OCI-LY7 (cell line): ENCODE measurements around the gene LIN37. TPM values are rescaled to one million over a fixed set of nuclear protein-coding genes. Genes with fewer than 3 reads are reported as not detected.

Experiments used
- BruUV-seq: library from RNA; stranded (reverse); fragments of 400-500 nt; replicated peaks from 2 replicates; lab custom pipeline; 2021; lab: Mats Ljungman, UMichigan
- CTCF ChIA-PET: fragments of 300-600 bp; sonication (Branson Sonifier 250); formaldehyde crosslinking; loops from one replicate; lab custom pipeline; 2022; ENCODE audit warnings: antibody characterized with exemption; ENCODE audit not compliant: unreplicated experiment; lab: Charles Lee
- POLR2A ChIA-PET: fragments of 300-600 bp; sonication (Branson Sonifier 250); formaldehyde crosslinking; loops from one replicate; lab custom pipeline; 2022; ENCODE audit warnings: antibody characterized with exemption; lab: Charles Lee
- DNase-seq: peaks from one replicate; pipeline ENCODE4 v3.0.0-alpha.2; 2015; ENCODE audit warnings: low spot score
- H2AFZ ChIP-seq: fragments of 200-600 bp; sonication (generic), shearing (Covaris generic); 2 replicates; pipeline ENCODE4 v1.6.1; 2014; ENCODE audit warnings: mild to moderate bottlenecking, antibody characterized with exemption, low read length, moderate library complexity
- H3K27ac ChIP-seq: fragments of 200-600 bp; sonication (generic); 2 replicates; pipeline ENCODE4 v1.5.1; 2014; ENCODE audit warnings: mixed run types, low read depth, mild to moderate bottlenecking, moderate library complexity, low read length, inconsistent platforms; ENCODE audit not compliant: poor library complexity, severe bottlenecking
- H3K36me3 ChIP-seq: fragments of 200-600 bp; sonication (generic); 2 replicates; pipeline ENCODE4 v1.6.1; 2014; ENCODE audit warnings: mild to moderate bottlenecking, antibody characterized with exemption, low read length, moderate library complexity, mixed read lengths; ENCODE audit not compliant: insufficient read depth
- H3K4me1 ChIP-seq: fragments of 200-600 bp; sonication (generic); 2 replicates; pipeline ENCODE4 v1.5.1; 2014; ENCODE audit warnings: mild to moderate bottlenecking, low read length; ENCODE audit not compliant: insufficient read depth, poor library complexity, severe bottlenecking
- H3K4me2 ChIP-seq: fragments of 200-600 bp; sonication (generic); 2 replicates; pipeline ENCODE4 v1.6.1; 2014; ENCODE audit warnings: mild to moderate bottlenecking, low read length
- H3K4me3 ChIP-seq: fragments of 200-600 bp; sonication (generic); 2 replicates; pipeline ENCODE4 v1.5.1; 2014; ENCODE audit warnings: mild to moderate bottlenecking, low read depth, low read length; ENCODE audit not compliant: poor library complexity, severe bottlenecking
- H3K79me2 ChIP-seq: fragments of 200-600 bp; sonication (generic); 2 replicates; pipeline ENCODE4 v1.6.1; 2016; ENCODE audit warnings: low read depth, mild to moderate bottlenecking, low read length, moderate library complexity, mixed read lengths; ENCODE audit not compliant: insufficient read depth
- H3K9me2 ChIP-seq: fragments of 200-600 bp; sonication (generic); 2 replicates; pipeline ENCODE4 v1.6.1; 2016; ENCODE audit warnings: mild to moderate bottlenecking, low read length, mixed read lengths; ENCODE audit not compliant: insufficient read depth
- H3K9me3 ChIP-seq: fragments of 200-600 bp; sonication (generic); 2 replicates; pipeline ENCODE4 v1.6.1; 2014; ENCODE audit warnings: mild to moderate bottlenecking, mixed run types, low read length, mixed read lengths
- H4K20me1 ChIP-seq: fragments of 200-600 bp; sonication (generic); 2 replicates; pipeline ENCODE4 v1.6.1; 2014; ENCODE audit warnings: mild to moderate bottlenecking, antibody characterized with exemption, low read length, moderate library complexity, mixed read lengths; ENCODE audit not compliant: insufficient read depth
- EZH2phosphoT487 ChIP-seq: fragments of 200-600 bp; sonication (generic); IDR thresholded peaks from 2 replicates; pipeline ENCODE4 v1.6.1; 2018; ENCODE audit warnings: low read depth, borderline replicate concordance, mild to moderate bottlenecking, mixed run types, antibody characterized with exemption, low read length, moderate library complexity, mixed read lengths
- intact Hi-C: fragments of 100-400 bp; cut with micrococcal nuclease; formaldehyde crosslinking; loops from one replicate; pipeline ENCODE4 v1.10.0; 2022; ENCODE audit not compliant: unreplicated experiment
- total RNA-seq, 2 experiments: library from RNA; depleted of rRNA in 1 of 2; stranded (reverse); fragments of >200 nt in 1 of 2; shearing (Covaris generic) in 1 of 2; gene quantifications; 2 replicates each; pipeline ENCODE4 v1.2.3, GENCODE V29; 2014 to 2022
- TF ChIP-seq, protein P1 (sequence below): fragments of 200-600 bp; sonication (generic); conservative IDR thresholded peaks from 2 replicates; pipeline ENCODE4 v1.5.1; 2014; ENCODE audit warnings: mild to moderate bottlenecking, antibody characterized with exemption, low read length, moderate library complexity, mixed read lengths

LIN37 gene
- total RNA-seq, 2 experiments from 2014 or later: 11.6 to 11.7 TPM

DNA sequence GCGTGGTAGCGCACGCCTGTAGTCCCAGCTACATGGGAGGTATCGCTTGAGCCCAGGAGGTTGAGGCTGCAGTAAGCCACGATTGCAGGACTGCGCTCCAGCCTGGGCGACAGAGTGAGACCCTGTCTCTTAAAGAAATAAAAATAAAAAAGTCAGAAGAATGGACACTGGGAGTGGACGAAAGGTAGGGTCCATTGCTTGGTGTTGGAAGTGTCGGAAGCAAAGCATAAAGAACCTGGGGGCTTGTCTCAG, 26.6 kb downstream of the LIN37 start:
- H3K4me1 ChIP-seq: peaks cover 19% of the 10 kb centered on the region
- H3K9me3 ChIP-seq: no peaks in the 10 kb centered on the region
- TF ChIP-seq, protein P1, sequence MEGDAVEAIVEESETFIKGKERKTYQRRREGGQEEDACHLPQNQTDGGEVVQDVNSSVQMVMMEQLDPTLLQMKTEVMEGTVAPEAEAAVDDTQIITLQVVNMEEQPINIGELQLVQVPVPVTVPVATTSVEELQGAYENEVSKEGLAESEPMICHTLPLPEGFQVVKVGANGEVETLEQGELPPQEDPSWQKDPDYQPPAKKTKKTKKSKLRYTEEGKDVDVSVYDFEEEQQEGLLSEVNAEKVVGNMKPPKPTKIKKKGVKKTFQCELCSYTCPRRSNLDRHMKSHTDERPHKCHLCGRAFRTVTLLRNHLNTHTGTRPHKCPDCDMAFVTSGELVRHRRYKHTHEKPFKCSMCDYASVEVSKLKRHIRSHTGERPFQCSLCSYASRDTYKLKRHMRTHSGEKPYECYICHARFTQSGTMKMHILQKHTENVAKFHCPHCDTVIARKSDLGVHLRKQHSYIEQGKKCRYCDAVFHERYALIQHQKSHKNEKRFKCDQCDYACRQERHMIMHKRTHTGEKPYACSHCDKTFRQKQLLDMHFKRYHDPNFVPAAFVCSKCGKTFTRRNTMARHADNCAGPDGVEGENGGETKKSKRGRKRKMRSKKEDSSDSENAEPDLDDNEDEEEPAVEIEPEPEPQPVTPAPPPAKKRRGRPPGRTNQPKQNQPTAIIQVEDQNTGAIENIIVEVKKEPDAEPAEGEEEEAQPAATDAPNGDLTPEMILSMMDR: no peak
- no peak for TF ChIP-seq EZH2phosphoT487
- peak overlapping the region; percentile 11; the same call in 1 of the 2 replicates for H2AFZ ChIP-seq
- DNase-seq: no peak
- intact Hi-C loops: loop anchor here (1.0 kb wide), 2 partner anchors 27 to 35 kb away; partner anchors contain the start of gene LIN37
- H4K20me1 ChIP-seq: no peaks in the 10 kb centered on the region
- H3K27ac ChIP-seq: no peak overlapping the region
- CTCF ChIA-PET: no interaction called here
- H3K4me3 ChIP-seq: peak overlapping the region; percentile 80
- no TSS peak for BruUV-seq
- H3K36me3 ChIP-seq: no peaks in the 10 kb centered on the region
- H3K4me2 ChIP-seq: peak overlapping the region; percentile 59
- H3K9me2 ChIP-seq: no peaks in the 10 kb centered on the region
- POLR2A ChIA-PET: no interaction called here
- no peaks in the 10 kb centered on the region for H3K79me2 ChIP-seq

GRCh38 chr19:35775298-35776101, 27.1 kb downstream of the LIN37 start, which contains the start of gene ARHGAP33:
ARHGAP33 (plus strand) TSS chr19:35775564; CDS start chr19:35775659, 95 bp downstream.
- peak within 1 kb of the TSS; percentile 11; the same call in 1 of the 2 replicates for H2AFZ ChIP-seq
- BruUV-seq: no TSS peak
- H4K20me1 ChIP-seq: no peaks in the 10 kb centered on the region
- H3K9me2 ChIP-seq: no peaks in the 10 kb centered on the region
- no peaks in the 10 kb centered on the region for H3K79me2 ChIP-seq
- ChIA-PET POLR2A (no interaction called here), CTCF (no interaction called here)
- TF ChIP-seq, protein P1: no peak
- H3K4me3 ChIP-seq: peak within 1 kb of the TSS; percentile 80
- H3K4me1 ChIP-seq: peaks cover 19% of the 10 kb centered on the region
- H3K36me3 ChIP-seq: no peaks in the 10 kb centered on the region
- H3K4me2 ChIP-seq: peak within 1 kb of the TSS; percentile 79
- intact Hi-C loops: loop anchor here (1.0 kb wide), 2 partner anchors 27 to 35 kb away; partner anchors contain the start of gene LIN37
- no peaks in the 10 kb centered on the region for H3K9me3 ChIP-seq
- peak; percentile 100 for DNase-seq
- H3K27ac ChIP-seq: peak within 1 kb of the TSS; percentile 29
